Measurements from ENCODE around the gene PTPN20. TPM values are rescaled to one million over a fixed set of nuclear protein-coding genes. Genes with fewer than 3 reads are reported as not detected.
A peak's percentile ranks its signal among the peaks of the same experiment; 100 is the strongest.

The PTPN20 gene
- total RNA-seq, 3 donors from 2014 or later (not counting 1 experiment from before 2014, with no cell fraction given): 0.78 to 1.6 TPM; not detected in 1

DNA sequence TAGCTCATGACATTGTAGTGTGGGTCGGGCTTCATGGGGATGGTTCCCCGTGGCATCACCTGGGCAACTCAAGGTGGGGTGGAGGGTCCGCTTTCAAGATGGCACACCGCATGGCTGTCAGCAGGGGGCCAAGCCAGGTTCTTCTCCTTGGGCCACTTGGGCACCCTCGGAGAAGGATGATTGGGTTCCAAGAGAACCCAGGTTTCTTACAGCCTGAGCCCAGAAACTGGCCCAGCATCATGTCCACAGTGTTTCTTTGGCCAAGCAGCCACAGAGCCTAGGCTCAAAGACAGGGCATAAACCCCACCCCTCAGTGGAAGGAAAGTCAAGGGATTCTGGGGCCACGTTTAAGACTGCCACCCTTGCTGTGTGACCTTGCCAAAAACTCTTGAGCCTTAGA lies 110.6 kb downstream of the PTPN20 start:
- intact Hi-C loops (cut with micrococcal nuclease): no loop called here
- peaks cover 0 to 6% of the 10 kb centered on the region in 2 donors for H3K9me3 Mint-ChIP-seq
- no peaks in the 10 kb centered on the region for H3K4me1 ChIP-seq (ENCODE audit: control insufficient read depth, insufficient read depth, low read length)
- H3K27me3 Mint-ChIP-seq (ENCODE audit: low read depth in 2 of 2): no peaks in the 10 kb centered on the region
- H3K36me3 Mint-ChIP-seq: no peaks in the 10 kb centered on the region
- no peaks in the 10 kb centered on the region for H3K27me3 ChIP-seq (ENCODE audit: control insufficient read depth, insufficient read depth, low read length)
- DNase-seq (no peak), ATAC-seq (no peak)
- no peak overlapping the region for H3K4me3 ChIP-seq (ENCODE audit: low read length)
- H3K36me3 ChIP-seq (ENCODE audit: control insufficient read depth, insufficient read depth, low read length): no peaks in the 10 kb centered on the region
- H3K4me3 Mint-ChIP-seq: no peak overlapping the region
- no peak overlapping the region for H3K27ac ChIP-seq (ENCODE audit: low read length)
- peaks cover 0 to 9% of the 10 kb centered on the region in 2 donors for H3K4me1 Mint-ChIP-seq
- TF ChIP-seq, protein P1, sequence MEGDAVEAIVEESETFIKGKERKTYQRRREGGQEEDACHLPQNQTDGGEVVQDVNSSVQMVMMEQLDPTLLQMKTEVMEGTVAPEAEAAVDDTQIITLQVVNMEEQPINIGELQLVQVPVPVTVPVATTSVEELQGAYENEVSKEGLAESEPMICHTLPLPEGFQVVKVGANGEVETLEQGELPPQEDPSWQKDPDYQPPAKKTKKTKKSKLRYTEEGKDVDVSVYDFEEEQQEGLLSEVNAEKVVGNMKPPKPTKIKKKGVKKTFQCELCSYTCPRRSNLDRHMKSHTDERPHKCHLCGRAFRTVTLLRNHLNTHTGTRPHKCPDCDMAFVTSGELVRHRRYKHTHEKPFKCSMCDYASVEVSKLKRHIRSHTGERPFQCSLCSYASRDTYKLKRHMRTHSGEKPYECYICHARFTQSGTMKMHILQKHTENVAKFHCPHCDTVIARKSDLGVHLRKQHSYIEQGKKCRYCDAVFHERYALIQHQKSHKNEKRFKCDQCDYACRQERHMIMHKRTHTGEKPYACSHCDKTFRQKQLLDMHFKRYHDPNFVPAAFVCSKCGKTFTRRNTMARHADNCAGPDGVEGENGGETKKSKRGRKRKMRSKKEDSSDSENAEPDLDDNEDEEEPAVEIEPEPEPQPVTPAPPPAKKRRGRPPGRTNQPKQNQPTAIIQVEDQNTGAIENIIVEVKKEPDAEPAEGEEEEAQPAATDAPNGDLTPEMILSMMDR (IDR thresholded peaks at IDR 0.05): no peak
- H3K9me3 ChIP-seq (ENCODE audit: control insufficient read depth, insufficient read depth, low read length): no peaks in the 10 kb centered on the region
- H3K27ac Mint-ChIP-seq: no peak overlapping the region
- WGBS (ENCODE audit: insufficient coverage): 90% methylated on average over 6 of the region's 6 CpGs

DNA sequence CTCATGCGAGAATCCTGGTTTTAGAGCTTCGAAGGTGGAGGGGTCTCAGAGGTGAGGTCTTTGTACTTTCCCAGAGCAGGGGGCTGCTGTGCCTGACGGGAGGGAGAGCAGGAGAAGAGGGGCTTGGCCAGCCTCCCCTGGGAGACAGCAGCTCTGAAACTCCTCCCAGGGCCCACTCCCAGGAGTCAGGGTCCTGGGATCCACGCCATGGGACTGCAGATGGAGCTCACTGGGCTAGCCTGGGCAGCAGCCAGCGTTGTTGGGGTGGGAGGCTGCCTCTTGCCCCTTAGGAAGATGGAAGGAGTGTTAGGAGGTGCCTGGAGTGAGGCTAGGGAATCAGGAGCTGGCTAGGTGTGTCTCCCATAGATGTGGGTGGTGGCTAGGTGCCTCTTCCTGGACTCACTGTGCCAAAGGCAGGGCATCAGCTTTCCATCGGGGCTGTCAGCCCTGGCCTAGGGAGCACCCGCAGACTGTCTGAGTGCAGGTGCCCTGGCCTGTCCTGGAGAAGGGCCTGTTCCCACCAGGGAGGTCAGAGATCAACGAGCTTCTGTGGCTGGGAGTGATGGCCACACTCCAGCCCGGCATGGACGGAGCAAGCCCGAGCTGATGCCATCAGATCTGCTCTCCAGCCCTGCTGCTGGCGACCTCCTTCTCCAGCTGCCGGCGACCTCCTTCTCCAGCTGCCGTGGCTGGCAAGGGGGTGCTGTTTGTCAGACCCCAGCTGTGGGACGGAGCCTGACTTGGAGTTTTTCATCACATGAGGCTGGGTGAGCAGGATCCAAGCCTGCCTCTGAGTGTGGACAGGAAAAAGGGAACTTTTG lies 111.3 kb downstream of the PTPN20 start:
- Histone ChIP-seq H3K36me3 (ENCODE audit: control insufficient read depth, insufficient read depth, low read length) (no peaks in the 10 kb centered on the region), H3K27me3 (ENCODE audit: control insufficient read depth, insufficient read depth, low read length) (no peaks in the 10 kb centered on the region), H3K27ac (ENCODE audit: low read length) (no peak overlapping the region), H3K9me3 (ENCODE audit: control insufficient read depth, insufficient read depth, low read length) (no peaks in the 10 kb centered on the region), H3K4me1 (ENCODE audit: control insufficient read depth, insufficient read depth, low read length) (no peaks in the 10 kb centered on the region), H3K4me3 (ENCODE audit: low read length) (no peak overlapping the region)
- peaks cover 0 to 6% of the 10 kb centered on the region in 2 donors for H3K9me3 Mint-ChIP-seq
- H3K36me3 Mint-ChIP-seq: no peaks in the 10 kb centered on the region
- H3K4me3 Mint-ChIP-seq: no peak overlapping the region
- DNase-seq: no peak
- no peak overlapping the region for H3K27ac Mint-ChIP-seq
- no peaks in the 10 kb centered on the region for H3K27me3 Mint-ChIP-seq (ENCODE audit: low read depth in 2 of 2)
- TF ChIP-seq, protein P1 (IDR thresholded peaks at IDR 0.05): no peak
- H3K4me1 Mint-ChIP-seq: peaks cover 0 to 9% of the 10 kb centered on the region in 2 donors
- WGBS (ENCODE audit: insufficient coverage): 89% methylated on average over 16 of the region's 16 CpGs
- no peak for ATAC-seq
- intact Hi-C loops (cut with micrococcal nuclease): no loop called here

DNA sequence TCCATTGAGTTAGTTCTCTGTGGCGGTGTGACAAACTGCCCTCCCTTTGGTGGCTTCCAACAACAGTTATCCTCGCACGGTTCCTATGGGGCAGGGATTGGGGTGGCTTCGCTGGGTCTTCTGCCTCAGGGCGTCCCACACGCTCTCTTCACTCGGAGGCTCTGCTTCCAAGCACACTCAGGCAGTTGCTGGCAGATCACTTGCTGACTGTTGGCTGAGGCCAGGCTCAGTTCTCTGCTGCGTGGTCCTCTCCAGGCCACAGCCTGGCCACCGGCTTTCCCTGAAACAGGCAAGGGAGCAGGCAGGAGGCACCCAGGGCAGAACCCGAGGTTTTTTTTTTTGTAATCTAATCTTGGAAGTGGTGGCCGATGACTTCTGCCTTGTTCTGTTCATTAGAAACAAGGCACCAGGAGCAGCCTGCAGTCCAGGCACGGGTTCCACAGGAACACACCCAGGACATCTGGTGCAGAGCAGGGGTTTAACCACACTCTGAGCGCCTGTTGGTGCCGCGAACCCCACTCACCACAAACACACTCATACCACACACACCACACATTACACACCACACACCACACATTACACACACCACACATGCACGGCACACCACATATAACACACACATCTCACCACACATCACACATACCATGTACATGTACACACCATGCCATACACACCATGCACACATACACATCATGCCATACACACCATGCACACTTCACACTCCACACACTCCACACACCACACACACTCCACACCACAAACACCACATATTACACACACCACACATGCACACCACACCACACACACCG lies 112.2 kb downstream of the PTPN20 start:
- Mint-ChIP-seq H3K4me3 (no peak overlapping the region), H3K36me3 (no peaks in the 10 kb centered on the region), H3K27ac (peak overlapping the region in 1 of 2 donors; percentile 6), H3K9me3 (peaks cover 0 to 6% of the 10 kb centered on the region in 2 donors), H3K4me1 (peaks cover 0 to 9% of the 10 kb centered on the region in 2 donors), H3K27me3 (ENCODE audit: low read depth in 2 of 2) (no peaks in the 10 kb centered on the region)
- no peak overlapping the region for H3K27ac ChIP-seq (ENCODE audit: low read length)
- no peak for ATAC-seq
- WGBS (ENCODE audit: insufficient coverage): 68% methylated on average over 17 of the region's 17 CpGs
- H3K9me3 ChIP-seq (ENCODE audit: control insufficient read depth, insufficient read depth, low read length): no peaks in the 10 kb centered on the region
- H3K27me3 ChIP-seq (ENCODE audit: control insufficient read depth, insufficient read depth, low read length): no peaks in the 10 kb centered on the region
- no peak for DNase-seq
- intact Hi-C loops (cut with micrococcal nuclease): loop anchor here (1.0 kb wide), 1 partner anchor 317 kb away; no protein-coding TSS in a partner anchor
- H3K4me1 ChIP-seq (ENCODE audit: control insufficient read depth, insufficient read depth, low read length): no peaks in the 10 kb centered on the region
- TF ChIP-seq, protein P1 (IDR thresholded peaks at IDR 0.05): no peak
- H3K36me3 ChIP-seq (ENCODE audit: control insufficient read depth, insufficient read depth, low read length): no peaks in the 10 kb centered on the region
- no peak overlapping the region for H3K4me3 ChIP-seq (ENCODE audit: low read length)
